Small intestine (tissue), 7 donors: Measurements from ENCODE around the gene BTK. TPM values are rescaled to one million over a fixed set of nuclear protein-coding genes. Genes with fewer than 3 reads are reported as not detected.

Source experiments
- DNase-seq, 2 donors: peaks; one replicate each; pipeline versions ENCODE4 v3.0.0 to v3.0.0-alpha.2; 2013
- FAIRE-seq: peaks from 2 replicates; lab custom pipeline; 2012; peaks lifted over from hg19 to GRCh38; lab: Jason Lieb, UNC
- H3K27ac ChIP-seq, 3 donors: one replicate each; pipeline ENCODE4 v1.5.1; 2013; ENCODE audit warnings: low read length in 2 of 3, mild to moderate bottlenecking in 2 of 3, control low read depth in 1 of 3, inconsistent platforms in 1 of 3, low read depth in 1 of 3, moderate library complexity in 1 of 3
- H3K27me3 ChIP-seq, 3 donors: one replicate each; pipeline ENCODE4 v1.6.1; 2013; ENCODE audit warnings: low read length in 3 of 3, inconsistent platforms in 1 of 3; ENCODE audit not compliant: control insufficient read depth in 3 of 3, insufficient read depth in 3 of 3
- H3K36me3 ChIP-seq, 3 donors: one replicate each; pipeline ENCODE4 v1.6.1; 2013; ENCODE audit warnings: low read length in 3 of 3, inconsistent platforms in 1 of 3, low read depth in 1 of 3, mild to moderate bottlenecking in 1 of 3, moderate library complexity in 1 of 3; ENCODE audit not compliant: control insufficient read depth in 3 of 3, insufficient read depth in 2 of 3
- H3K4me1 ChIP-seq, 3 donors: one replicate each; pipeline ENCODE4 v1.6.1; 2013; ENCODE audit warnings: low read length in 2 of 3, inconsistent platforms in 1 of 3, low read depth in 1 of 3, mild to moderate bottlenecking in 1 of 3, moderate library complexity in 1 of 3; ENCODE audit not compliant: control insufficient read depth in 3 of 3, insufficient read depth in 2 of 3
- H3K4me3 ChIP-seq, 3 donors: one replicate each; pipeline ENCODE4 v1.5.1; 2013; ENCODE audit warnings: low read length in 3 of 3, control low read depth in 1 of 3, inconsistent platforms in 1 of 3, low read depth in 1 of 3, mild to moderate bottlenecking in 1 of 3, moderate library complexity in 1 of 3
- H3K9me3 ChIP-seq, 2 donors: one replicate each; pipeline ENCODE4 v1.6.1; 2013; ENCODE audit warnings: low read depth in 1 of 2, low read length in 1 of 2; ENCODE audit not compliant: control insufficient read depth in 2 of 2, insufficient read depth in 1 of 2
- whole genome bisulfite sequencing, 3 donors: extraction: QIAGEN DNeasy Blood & Tissue Kit; methylation state at CpG; one replicate each; pipeline ENCODE4 v1.1.7; 2013; 5-methylcytosine and 5-hydroxymethylcytosine counted together
- polyA plus RNA-seq, 4 donors: library from polyadenylated mRNA; stranded (reverse) in 3 of 4; unstranded in 1 of 4; fragments of 200-250 nt in 3 of 4; fragments of 120-200 nt in 1 of 4; gene quantifications; one replicate each; pipeline versions ENCODE4 v1.2.1 to v1.2.3, GENCODE V29; 2013
- donor health status: healthy with polysubstance abuse.
- donor health status: control.
- donor health status: control.
- donor health status: Bipolar disorder and iron deficiency.
- donor health status: healthy.

The BTK gene
- polyA plus RNA-seq, 4 donors, result 0.22 to 4.9 (median 3.3) TPM

- Histone ChIP-seq H3K4me1 (no peaks in the 10 kb centered on the region), H3K9me3 (no peaks in the 10 kb centered on the region), H3K4me3 (no peak overlapping the region), H3K27ac (no peak overlapping the region), H3K36me3 (no peaks in the 10 kb centered on the region), H3K27me3 (no peaks in the 10 kb centered on the region)
- DNase-seq, result no peak
- FAIRE-seq, result no peak
Measured at GRCh38 chrX:101368800-101369199, 17.2 kb downstream of the BTK start.

GRCh38 chrX:101365301-101365795 is 20.6 kb downstream of the BTK start:
- no peaks in the 10 kb centered on the region for H3K4me1 ChIP-seq
- DNase-seq (no peak), FAIRE-seq (no peak)
- H3K27me3 ChIP-seq, result no peaks in the 10 kb centered on the region
- 89 to 100% (median 92%) methylated on average over 1 of the region's 1 CpG for WGBS, 3 donors
- H3K9me3 ChIP-seq, result no peaks in the 10 kb centered on the region
- no peaks in the 10 kb centered on the region for H3K36me3 ChIP-seq
- H3K27ac ChIP-seq, result no peak overlapping the region
- H3K4me3 ChIP-seq, result no peak overlapping the region

GRCh38 chrX:101362757-101363156 is 23.2 kb downstream of the BTK start:
- H3K27me3 ChIP-seq, result no peaks in the 10 kb centered on the region
- H3K4me3 ChIP-seq, result no peak overlapping the region
- FAIRE-seq, result no peak
- no peaks in the 10 kb centered on the region for H3K9me3 ChIP-seq
- no peak for DNase-seq
- no peaks in the 10 kb centered on the region for H3K4me1 ChIP-seq
- H3K27ac ChIP-seq, result no peak overlapping the region
- no peaks in the 10 kb centered on the region for H3K36me3 ChIP-seq

GRCh38 chrX:101362116-101362515 is 23.9 kb downstream of the BTK start:
- Histone ChIP-seq H3K27me3 (no peaks in the 10 kb centered on the region), H3K27ac (no peak overlapping the region), H3K4me1 (no peaks in the 10 kb centered on the region), H3K4me3 (no peak overlapping the region), H3K36me3 (no peaks in the 10 kb centered on the region), H3K9me3 (no peaks in the 10 kb centered on the region)
- FAIRE-seq (no peak), DNase-seq (no peak)
- WGBS, 3 donors, result 67 to 93% (median 82%) methylated on average over 3 of the region's 3 CpGs

- DNase-seq (no peak), FAIRE-seq (no peak)
- WGBS, 3 donors, result 68 to 83% (median 71%) methylated on average over 7 of the region's 7 CpGs
- Histone ChIP-seq H3K9me3 (no peaks in the 10 kb centered on the region), H3K4me1 (no peaks in the 10 kb centered on the region), H3K27me3 (no peaks in the 10 kb centered on the region), H3K36me3 (no peaks in the 10 kb centered on the region), H3K27ac (no peak overlapping the region), H3K4me3 (no peak overlapping the region)
Measured at GRCh38 chrX:101360390-101360789, 25.6 kb downstream of the BTK start.

- H3K27ac ChIP-seq, result no peak overlapping the region
- DNase-seq (no peak), FAIRE-seq (no peak)
- H3K27me3 ChIP-seq, result no peaks in the 10 kb centered on the region
- no peaks in the 10 kb centered on the region for H3K36me3 ChIP-seq
- H3K4me3 ChIP-seq, result no peak overlapping the region
- 41 to 81% (median 67%) methylated on average over 1 of the region's 1 CpG for WGBS, 3 donors
- H3K4me1 ChIP-seq, result no peaks in the 10 kb centered on the region
- no peaks in the 10 kb centered on the region for H3K9me3 ChIP-seq
Measured at GRCh38 chrX:101359966-101360365, 26.0 kb downstream of the BTK start.

GRCh38 chrX:101357166-101357795 is 28.7 kb downstream of the BTK start:
- H3K27ac ChIP-seq, result no peak overlapping the region
- H3K27me3 ChIP-seq, result no peaks in the 10 kb centered on the region
- no peaks in the 10 kb centered on the region for H3K9me3 ChIP-seq
- 33 to 44% (median 42%) methylated on average over 5 of the region's 5 CpGs for WGBS, 3 donors
- no peaks in the 10 kb centered on the region for H3K4me1 ChIP-seq
- no peak for FAIRE-seq
- DNase-seq, result peak; percentile 9 to 13
- H3K4me3 ChIP-seq, result no peak overlapping the region
- H3K36me3 ChIP-seq, result no peaks in the 10 kb centered on the region

- FAIRE-seq, result no peak
- H3K4me1 ChIP-seq, result no peaks in the 10 kb centered on the region
- H3K9me3 ChIP-seq, result no peaks in the 10 kb centered on the region
- DNase-seq, result no peak
- H3K36me3 ChIP-seq, result no peaks in the 10 kb centered on the region
- no peaks in the 10 kb centered on the region for H3K27me3 ChIP-seq
- peak overlapping the region in 2 of 3 donors; percentile 64 to 77 for H3K4me3 ChIP-seq
- no peak overlapping the region for H3K27ac ChIP-seq
- WGBS, 3 donors, result 12 to 33% (median 28%) methylated on average over 4 of the region's 4 CpGs
Measured at GRCh38 chrX:101349193-101349562, 36.8 kb downstream of the BTK start.
